NCI-H748 (cell line): ENCODE results near the gene PPAT.
"Not testable (repeated sequence)": the region's sequence is repeated elsewhere in the genome, so short reads cannot be mapped to it uniquely, and the experiment has no call there.

Source experiments
- DNase-seq: peaks from one replicate; lab custom pipeline; 2025; ENCODE audit not compliant: unreplicated experiment; lab: John Stamatoyannopoulos, UW

Gene PPAT

DNA sequence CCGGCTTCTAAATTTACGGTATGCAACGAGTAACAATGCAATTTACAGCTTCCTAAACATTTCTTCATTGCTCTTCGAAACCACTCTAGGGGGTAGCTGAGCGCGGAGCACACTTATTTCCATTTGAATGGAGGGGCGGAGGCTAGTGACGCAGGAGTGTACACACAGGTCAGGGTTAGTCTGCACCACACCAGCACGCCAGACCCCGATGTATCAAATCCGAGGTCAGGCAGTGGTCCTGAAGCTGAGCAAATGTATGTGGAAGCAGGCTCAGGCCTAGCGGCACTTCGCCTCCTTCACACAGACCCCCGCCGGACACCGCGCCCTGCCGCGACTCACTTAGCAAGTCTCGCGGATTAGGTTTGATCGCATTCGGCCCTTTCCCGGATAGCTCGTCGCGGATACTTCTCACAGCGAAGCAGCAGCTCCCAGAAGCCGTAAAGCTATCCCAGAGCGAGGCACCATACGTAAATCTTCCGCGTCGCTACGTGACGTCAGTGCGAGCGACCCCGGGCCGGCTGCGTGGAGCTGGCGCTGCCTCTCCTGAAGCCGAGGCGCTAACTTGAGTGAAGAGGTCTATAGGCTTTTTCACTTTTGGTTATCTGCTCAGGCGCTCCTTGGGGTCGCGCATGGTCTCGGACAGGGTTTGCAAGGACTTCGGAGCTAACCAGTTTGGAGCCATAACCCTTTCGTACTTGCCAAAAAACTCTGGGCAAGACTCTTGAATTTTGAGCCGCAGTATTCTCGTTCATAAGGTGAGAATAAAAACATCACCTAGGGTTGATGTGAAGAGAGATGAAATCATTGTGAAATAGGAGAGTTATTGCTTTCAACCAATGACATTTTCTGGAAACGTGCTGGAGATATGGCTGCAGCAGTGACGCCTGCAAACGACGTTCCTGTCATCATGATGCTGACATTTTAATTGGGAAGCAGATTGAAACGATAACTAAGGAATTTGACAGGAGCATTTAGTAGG is 48.1 kb downstream of the PPAT start, which contains the start of gene AASDH:
AASDH (minus strand) TSS at position 469 of the 979 bp plus-strand sequence. CDS start 3,192 bp downstream, outside the sequence.
- DNase-seq = peak; percentile 95

DNA sequence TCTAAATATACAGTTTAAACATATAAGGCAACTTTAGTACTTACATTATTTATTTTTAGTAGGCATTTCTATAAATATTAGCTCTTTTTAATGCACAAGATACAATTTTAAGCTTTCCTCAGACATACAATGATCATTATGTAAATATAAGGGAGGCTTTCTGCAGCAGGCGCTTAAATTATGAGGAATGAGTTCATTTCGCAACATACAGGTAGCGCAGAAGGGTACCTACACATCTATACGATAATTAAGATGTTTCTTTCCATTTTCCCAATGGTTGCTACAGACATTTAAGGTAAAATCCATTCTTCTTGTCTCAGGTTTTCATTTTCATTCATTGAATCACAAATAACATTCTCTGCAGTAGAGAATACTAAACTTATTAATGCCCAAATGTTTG is 49.3 kb downstream of the PPAT start:
- DNase-seq = no peak

DNA sequence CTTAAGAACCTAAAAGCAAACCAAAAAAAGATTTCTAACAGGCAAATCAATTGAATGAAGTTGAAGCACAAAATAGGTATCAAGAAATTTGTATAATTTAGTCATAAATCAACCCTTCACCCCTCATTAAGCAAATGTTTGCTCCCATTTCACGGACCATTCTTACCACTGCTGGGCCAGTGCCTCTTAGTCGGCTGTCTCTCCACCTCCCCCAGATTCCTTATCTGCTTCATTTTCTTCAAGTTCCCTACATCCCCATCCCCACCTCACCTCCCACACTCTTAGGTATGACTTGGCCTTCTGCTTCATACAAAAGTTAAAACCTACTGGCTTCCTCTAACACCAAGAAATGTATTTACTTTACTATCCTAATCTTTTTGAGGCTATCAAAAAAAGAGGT is 60.0 kb downstream of the PPAT start:
- no peak for DNase-seq

DNA sequence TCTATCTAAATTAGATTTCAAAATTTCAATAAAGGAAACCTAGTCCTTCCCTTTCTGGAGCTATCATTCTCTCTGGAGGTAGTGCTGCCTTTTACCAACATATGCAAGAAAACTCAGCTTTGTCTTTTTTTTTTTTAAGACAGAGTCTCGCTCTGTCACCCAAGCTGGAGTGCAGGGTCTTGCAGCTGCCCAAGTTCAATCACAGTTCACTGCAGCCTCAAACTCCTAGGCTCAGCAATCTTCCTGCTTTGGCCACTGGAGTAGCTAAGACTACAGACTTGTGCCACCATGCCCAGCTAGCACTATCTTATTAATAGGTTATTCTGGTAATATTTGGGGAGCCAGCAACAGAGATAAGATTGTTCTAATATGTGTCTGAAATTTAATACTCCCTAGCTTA is 60.5 kb downstream of the PPAT start:
- no peak for DNase-seq

DNA sequence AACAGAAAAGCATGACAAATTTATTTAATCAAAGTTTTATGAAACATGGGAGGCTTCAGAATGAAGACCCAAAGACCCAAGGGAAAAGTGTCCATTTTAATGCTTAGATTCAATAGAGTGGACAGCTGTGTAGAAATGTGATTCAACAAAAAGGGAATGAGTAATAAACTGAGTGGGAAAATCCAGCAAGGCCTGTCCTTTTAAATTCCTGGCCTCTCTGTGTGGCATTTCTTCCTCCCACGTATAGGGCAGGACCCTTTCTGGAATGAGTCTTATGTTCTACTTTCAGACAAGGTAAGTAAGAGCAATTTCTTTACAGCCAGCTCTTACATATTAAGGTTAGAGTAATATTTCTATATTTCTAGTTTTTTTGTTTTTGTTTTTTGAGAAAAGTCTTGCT is 62.6 kb downstream of the PPAT start:
- DNase-seq = no peak

GRCh38 chr4:56371426-56372220 is 63.8 kb downstream of the PPAT start:
- DNase-seq = no peak

DNA sequence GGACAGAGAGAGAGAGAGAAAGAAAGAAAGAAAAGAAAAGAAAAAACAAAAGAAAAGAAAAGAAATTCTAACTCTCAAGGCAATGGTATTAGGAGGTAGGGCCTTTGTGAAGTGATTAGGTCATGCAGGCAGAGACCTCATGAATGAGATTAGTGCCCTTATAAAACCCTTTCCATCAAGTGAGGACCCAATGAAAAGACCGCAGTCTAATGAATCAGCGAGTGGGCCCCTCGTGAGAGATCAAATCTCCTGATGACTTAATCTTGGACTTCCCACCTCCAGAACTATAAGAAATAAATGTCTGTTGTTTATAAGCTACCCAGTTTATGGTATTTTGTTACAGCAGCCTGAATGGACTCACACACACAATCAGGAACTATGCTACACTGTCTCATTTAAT is 65.0 kb downstream of the PPAT start:
- no peak for DNase-seq

- DNase-seq = not testable (repeated sequence)
These were observed 72.4 kb downstream of the PPAT start for GRCh38 chr4:56362981-56363380.

DNA sequence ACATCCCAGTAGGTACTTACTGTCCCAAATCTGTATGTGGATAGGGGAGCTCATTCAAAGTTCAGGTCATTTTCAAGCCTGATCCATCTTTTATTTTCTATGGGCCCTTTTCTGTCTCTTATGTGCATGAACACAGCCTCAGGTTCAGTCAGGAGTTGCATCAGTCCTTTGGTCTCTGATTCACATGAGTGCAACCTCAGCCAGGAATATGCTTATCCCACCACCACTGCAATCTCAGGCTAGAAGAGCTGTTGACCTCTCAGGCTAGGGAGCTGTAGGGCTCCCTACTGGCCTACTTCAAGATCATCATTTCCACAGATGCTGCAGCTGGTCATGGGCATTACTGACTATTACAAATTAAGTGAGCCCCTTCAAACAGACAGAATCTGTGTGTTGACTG is 75.3 kb downstream of the PPAT start:
- no peak for DNase-seq

DNA sequence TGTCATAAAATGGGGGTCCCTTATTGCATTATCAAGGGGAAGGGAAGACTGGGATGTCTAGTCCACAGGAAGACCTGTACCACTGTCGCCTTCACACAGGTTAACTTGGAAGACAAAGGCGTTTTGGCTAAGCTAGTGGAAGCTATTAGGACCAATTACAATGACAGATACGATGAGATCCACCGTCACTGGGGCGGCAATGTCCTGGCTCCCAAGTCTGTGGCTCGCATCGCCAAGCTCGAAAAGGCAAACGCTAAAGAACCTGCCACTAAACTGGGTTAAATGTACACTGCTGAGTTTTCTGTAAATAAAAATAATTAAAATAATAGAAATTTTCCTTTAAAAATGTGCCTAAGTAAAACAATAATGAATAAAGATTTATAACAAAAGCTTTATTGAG is 78.8 kb downstream of the PPAT start:
- no peak for DNase-seq

DNA sequence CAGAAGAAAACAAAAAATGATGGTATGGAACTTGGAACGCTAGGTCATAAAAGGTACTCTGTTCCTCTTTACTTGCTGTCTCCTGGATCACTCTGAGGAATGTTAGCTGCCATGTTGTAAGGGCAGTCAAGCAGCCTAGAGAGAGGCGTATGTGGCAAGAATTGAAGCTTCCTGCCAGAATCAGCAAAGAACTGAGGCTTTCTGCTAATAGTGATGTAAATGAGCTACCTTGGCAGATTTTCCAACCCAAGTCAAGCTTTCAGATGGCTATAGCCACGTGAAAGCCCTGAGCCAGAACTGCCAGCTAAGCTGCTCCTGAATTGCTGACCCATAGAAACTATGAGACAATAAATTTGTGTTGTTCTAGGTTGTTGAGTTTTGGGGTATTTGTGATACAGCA is 86.8 kb downstream of the PPAT start:
- DNase-seq = no peak

DNA sequence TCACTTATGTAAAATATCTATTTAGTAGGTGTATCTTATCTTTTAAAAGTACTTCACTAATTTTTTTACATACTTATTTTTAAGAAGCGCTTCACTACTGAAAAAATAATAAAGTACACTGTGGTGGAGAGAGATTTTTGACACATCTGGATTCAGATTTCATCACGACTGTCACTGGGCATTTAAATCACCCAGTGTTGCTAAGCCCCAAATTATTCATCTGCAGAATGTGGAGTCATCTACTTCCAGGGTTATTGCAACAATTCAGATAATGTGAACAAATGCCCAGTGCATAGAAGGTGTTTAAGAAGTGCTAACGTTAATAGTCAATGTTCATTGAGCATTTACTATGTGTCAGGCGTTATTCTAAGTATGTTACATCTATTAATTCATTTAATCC is 90.0 kb downstream of the PPAT start:
- no peak for DNase-seq
